Stimulated activated CD4-positive, alpha-beta T cell treated with anti-CD3 and anti-CD28 coated beads, Interleukin-2, amount 100 ng/mL, for 24 hours (primary cell): ENCODE measurements around the gene ITGA11.
A peak's percentile ranks its signal among the peaks of the same experiment; 100 is the strongest.

Experiments
- DNase-seq, 2 donors: peaks; one replicate each; pipeline ENCODE4 v3.0.0-alpha.2; 2020

Gene ITGA11

GRCh38 chr15:68279779-68280753 lies 151.9 kb downstream of the ITGA11 start:
- no peak for DNase-seq

GRCh38 chr15:68278595-68279405 lies 153.2 kb downstream of the ITGA11 start:
- no peak for DNase-seq

- peak in 1 of 2 donors; percentile 74 for DNase-seq
Observed at GRCh38 chr15:68278345-68278594, 153.7 kb downstream of the ITGA11 start.

- DNase-seq = peak; percentile 87 to 88
Observed at GRCh38 chr15:68277603-68278344, 154.2 kb downstream of the ITGA11 start, which contains the start of gene FEM1B. Gene FEM1B (plus strand): TSS chr15:68277745. CDS start chr15:68278418, 673 bp downstream.

GRCh38 chr15:68277131-68277602 lies 154.8 kb downstream of the ITGA11 start:
- no peak for DNase-seq

GRCh38 chr15:68276668-68277067 lies 155.3 kb downstream of the ITGA11 start:
- no peak for DNase-seq

GRCh38 chr15:68275165-68275746 lies 156.7 kb downstream of the ITGA11 start:
- DNase-seq = no peak

GRCh38 chr15:68274201-68274848 lies 157.6 kb downstream of the ITGA11 start:
- DNase-seq = no peak

GRCh38 chr15:68272721-68273271 lies 159.2 kb downstream of the ITGA11 start:
- no peak for DNase-seq

- DNase-seq = no peak
Observed at GRCh38 chr15:68271854-68272471, 160.0 kb downstream of the ITGA11 start.

- no peak for DNase-seq
Observed at GRCh38 chr15:68268405-68268804, 163.6 kb downstream of the ITGA11 start.

GRCh38 chr15:68265674-68266073 lies 166.3 kb downstream of the ITGA11 start:
- no peak for DNase-seq

- DNase-seq = no peak
Observed at GRCh38 chr15:68265081-68265480, 166.9 kb downstream of the ITGA11 start.

- DNase-seq = no peak
Observed at GRCh38 chr15:68264282-68264681, 167.7 kb downstream of the ITGA11 start.

GRCh38 chr15:68262514-68263356 lies 169.2 kb downstream of the ITGA11 start:
- DNase-seq = no peak

- no peak for DNase-seq
Observed at GRCh38 chr15:68261980-68262379, 170.0 kb downstream of the ITGA11 start.

- DNase-seq = no peak
Observed at GRCh38 chr15:68261241-68261640, 170.7 kb downstream of the ITGA11 start.

GRCh38 chr15:68259883-68260282 lies 172.1 kb downstream of the ITGA11 start:
- no peak for DNase-seq

- peak in 1 of 2 donors; percentile 13 for DNase-seq
Observed at GRCh38 chr15:68258692-68259091, 173.3 kb downstream of the ITGA11 start.
